Mucosa of rectum (tissue), 2 donors: ENCODE measurements around the gene ZNF37A.
"Not testable (repeated sequence)": the region's sequence is repeated elsewhere in the genome, so short reads cannot be mapped to it uniquely, and the experiment has no call there.

ENCODE experiments used
- H3K27ac ChIP-seq, 2 donors: one replicate each; pipeline ENCODE4 v1.7.0; 2013; ENCODE audit warnings: inconsistent platforms in 2 of 2, low read depth in 2 of 2, low read length in 2 of 2
- H3K27me3 ChIP-seq, 2 donors: one replicate each; pipeline ENCODE4 v1.7.0; 2013; ENCODE audit warnings: low read length in 2 of 2; ENCODE audit not compliant: control insufficient read depth in 2 of 2, insufficient read depth in 2 of 2
- H3K36me3 ChIP-seq, 2 donors: one replicate each; pipeline ENCODE4 v1.7.0; 2013; ENCODE audit warnings: low read length in 2 of 2; ENCODE audit not compliant: control insufficient read depth in 2 of 2, insufficient read depth in 2 of 2
- H3K4me1 ChIP-seq, 2 donors: one replicate each; pipeline ENCODE4 v1.7.0; 2013; ENCODE audit warnings: low read length in 2 of 2, mild to moderate bottlenecking in 1 of 2; ENCODE audit not compliant: control insufficient read depth in 2 of 2, insufficient read depth in 2 of 2
- H3K4me3 ChIP-seq, 2 donors: one replicate each; pipeline ENCODE4 v1.7.0; 2013; ENCODE audit warnings: low read length in 2 of 2
- H3K9ac ChIP-seq, 2 donors: one replicate each; pipeline ENCODE4 v1.7.0; 2013; ENCODE audit warnings: low read length in 2 of 2, low read depth in 1 of 2, mild to moderate bottlenecking in 1 of 2
- H3K9me3 ChIP-seq, 2 donors: one replicate each; pipeline ENCODE4 v1.7.0; 2013; ENCODE audit warnings: low read length in 2 of 2; ENCODE audit not compliant: control insufficient read depth in 2 of 2
- donor health status: healthy.
- donor health status: Normal muscosa, but diverticular disease.

ZNF37A gene

GRCh38 chr10:38093318-38093717 lies 819 bp upstream of the ZNF37A start:
- H3K36me3 ChIP-seq: peaks cover 11 to 14% of the 10 kb centered on the region in 2 donors
- H3K4me3 ChIP-seq: peak overlapping the region; percentile 79 to 92
- H3K4me1 ChIP-seq: peaks cover 6 to 11% of the 10 kb centered on the region in 2 donors
- H3K9ac ChIP-seq: peak overlapping the region in 1 of 2 donors; percentile 38
- H3K9me3 ChIP-seq, H3K27ac ChIP-seq, H3K27me3 ChIP-seq: not testable (repeated sequence)

- H3K27ac ChIP-seq: peak overlapping the region in 1 of 2 donors; percentile 71
- H3K4me3 ChIP-seq: peak overlapping the region; percentile 79 to 92
- peak overlapping the region; percentile 38 to 89 for H3K9ac ChIP-seq
- no peaks in the 10 kb centered on the region for H3K27me3 ChIP-seq
- peaks cover 6 to 11% of the 10 kb centered on the region in 2 donors for H3K4me1 ChIP-seq
- H3K9me3 ChIP-seq: no peaks in the 10 kb centered on the region
- H3K36me3 ChIP-seq: peaks cover 14 to 15% of the 10 kb centered on the region in 2 donors
Observed at GRCh38 chr10:38093816-38094157, 350 bp upstream of the ZNF37A start.

GRCh38 chr10:38094927-38095574 lies 914 bp downstream of the ZNF37A start:
- H3K27ac ChIP-seq: peak overlapping the region; percentile 50 to 71
- peak overlapping the region; percentile 81 to 89 for H3K9ac ChIP-seq
- peaks cover 20 to 22% of the 10 kb centered on the region in 2 donors for H3K36me3 ChIP-seq
- no peaks in the 10 kb centered on the region for H3K9me3 ChIP-seq
- peaks cover 6 to 11% of the 10 kb centered on the region in 2 donors for H3K4me1 ChIP-seq
- H3K4me3 ChIP-seq: peak overlapping the region; percentile 79 to 92
- H3K27me3 ChIP-seq: no peaks in the 10 kb centered on the region

GRCh38 chr10:38102880-38103279 lies 8.7 kb downstream of the ZNF37A start:
- Histone ChIP-seq H3K9ac (no peak overlapping the region), H3K4me1 (no peaks in the 10 kb centered on the region), H3K27ac (no peak overlapping the region), H3K36me3 (peaks cover 36 to 40% of the 10 kb centered on the region in 2 donors), H3K27me3 (no peaks in the 10 kb centered on the region), H3K4me3 (no peak overlapping the region), H3K9me3 (peaks cover 28 to 30% of the 10 kb centered on the region in 2 donors)

GRCh38 chr10:38103756-38104155 lies 9.6 kb downstream of the ZNF37A start:
- Histone ChIP-seq H3K36me3 (peaks cover 29 to 39% of the 10 kb centered on the region in 2 donors), H3K27me3 (no peaks in the 10 kb centered on the region), H3K9me3 (peaks cover 29 to 30% of the 10 kb centered on the region in 2 donors), H3K4me3 (no peak overlapping the region), H3K4me1 (no peaks in the 10 kb centered on the region), H3K9ac (no peak overlapping the region), H3K27ac (no peak overlapping the region)

- H3K9ac ChIP-seq: no peak overlapping the region
- no peaks in the 10 kb centered on the region for H3K4me1 ChIP-seq
- H3K27ac ChIP-seq: no peak overlapping the region
- H3K9me3 ChIP-seq: peaks cover 23 to 31% of the 10 kb centered on the region in 2 donors
- H3K27me3 ChIP-seq: no peaks in the 10 kb centered on the region
- no peak overlapping the region for H3K4me3 ChIP-seq
- H3K36me3 ChIP-seq: peaks cover 23 to 35% of the 10 kb centered on the region in 2 donors
Observed at GRCh38 chr10:38112159-38112558, 18.0 kb downstream of the ZNF37A start.

- Histone ChIP-seq H3K4me3 (no peak overlapping the region), H3K4me1 (no peaks in the 10 kb centered on the region), H3K36me3 (peaks cover 34 to 48% of the 10 kb centered on the region in 2 donors), H3K9me3 (peaks cover 66 to 70% of the 10 kb centered on the region in 2 donors), H3K27ac (no peak overlapping the region), H3K9ac (no peak overlapping the region), H3K27me3 (no peaks in the 10 kb centered on the region)
Observed at GRCh38 chr10:38118072-38118807, 24.1 kb downstream of the ZNF37A start.

- Histone ChIP-seq H3K27ac (no peak overlapping the region), H3K9ac (no peak overlapping the region), H3K27me3 (no peaks in the 10 kb centered on the region), H3K4me3 (peak overlapping the region in 1 of 2 donors; percentile 16), H3K4me1 (no peaks in the 10 kb centered on the region), H3K36me3 (peaks cover 29 to 42% of the 10 kb centered on the region in 2 donors), H3K9me3 (peaks cover 67 to 70% of the 10 kb centered on the region in 2 donors)
Observed at GRCh38 chr10:38119038-38119437, 24.9 kb downstream of the ZNF37A start.

- Histone ChIP-seq H3K4me1 (no peaks in the 10 kb centered on the region), H3K9me3 (peaks cover 16 to 18% of the 10 kb centered on the region in 2 donors), H3K9ac (no peak overlapping the region), H3K4me3 (no peak overlapping the region), H3K27ac (no peak overlapping the region), H3K27me3 (no peaks in the 10 kb centered on the region), H3K36me3 (no peaks in the 10 kb centered on the region)
Observed at GRCh38 chr10:38127812-38128211, 33.7 kb downstream of the ZNF37A start.

- no peak overlapping the region for H3K9ac ChIP-seq
- no peak overlapping the region for H3K4me3 ChIP-seq
- no peaks in the 10 kb centered on the region for H3K27me3 ChIP-seq
- H3K4me1 ChIP-seq: no peaks in the 10 kb centered on the region
- peaks cover 2 to 3% of the 10 kb centered on the region in 2 donors for H3K9me3 ChIP-seq
- H3K36me3 ChIP-seq: no peaks in the 10 kb centered on the region
- no peak overlapping the region for H3K27ac ChIP-seq
Observed at GRCh38 chr10:38143587-38143986, 49.5 kb downstream of the ZNF37A start.
